SK-N-SH (cell line): ENCODE measurements around the gene MOCS3. TPM values are rescaled to one million over a fixed set of nuclear protein-coding genes. Genes with fewer than 3 reads are reported as not detected.

ENCODE experiments used
- CTCF ChIA-PET: fragments of 300-600, 350-600 bp; formaldehyde crosslinking; extraction: SDS; loops from one replicate; lab custom pipeline; 2021; lab: Yijun Ruan, JAX
- POLR2A ChIA-PET: fragments of 350-600 bp; sonication (Branson Sonifier 250); formaldehyde crosslinking; extraction: SDS; loops from one replicate; lab custom pipeline; 2020; ENCODE audit warnings: antibody characterized with exemption, inconsistent platforms; lab: Yijun Ruan, JAX
- DNase-seq: peaks from one replicate; pipeline ENCODE4 v3.0.0; 2012
- H2AFZ ChIP-seq: fragments of 200-600 bp; sonication (generic); 2 replicates; pipeline ENCODE4 v1.8.1; 2016; ENCODE audit warnings: antibody characterized with exemption, mild to moderate bottlenecking, low read depth
- H3F3A ChIP-seq: fragments of 200-600 bp; sonication (generic); replicated peaks from 2 replicates; pipeline ENCODE3; 2016; ENCODE audit warnings: antibody characterized with exemption, mild to moderate bottlenecking; ENCODE audit not compliant: insufficient read depth
- H3K27ac ChIP-seq, 2 experiments: fragments of 200-500 bp in 1 of 2; fragments of 200-600 bp in 1 of 2; sonication (Bioruptor generic) in 1 of 2; sonication (generic), shearing (Covaris generic) in 1 of 2; 2 replicates each; pipeline versions ENCODE4 v1.5.1 to v1.6.1; 2014 to 2016; ENCODE audit warnings: low read depth in 2 of 2, inconsistent platforms in 1 of 2, low read length in 1 of 2, mild to moderate bottlenecking in 1 of 2, mixed read lengths in 1 of 2
- H3K27me3 ChIP-seq: fragments of 200-600 bp; sonication (generic), shearing (Covaris generic); 2 replicates; pipeline ENCODE4 v1.6.1; 2016; ENCODE audit warnings: mixed run types; ENCODE audit not compliant: insufficient read depth
- H3K36me3 ChIP-seq, 2 experiments: fragments of 200-500 bp in 1 of 2; fragments of 200-600 bp in 1 of 2; sonication (Bioruptor generic) in 1 of 2; sonication (generic) in 1 of 2; replicated peaks in 1 of 2; 2 replicates each; pipeline versions ENCODE3 to v1.5.1; 2014 to 2016; ENCODE audit warnings: low read length in 1 of 2, mild to moderate bottlenecking in 1 of 2; ENCODE audit not compliant: insufficient read depth in 2 of 2, control insufficient read depth in 1 of 2
- H3K4me1 ChIP-seq, 2 experiments: fragments of 200-500 bp in 1 of 2; fragments of 200-600 bp in 1 of 2; sonication (Bioruptor generic) in 1 of 2; sonication (generic), shearing (Covaris generic) in 1 of 2; 2 replicates each; pipeline versions ENCODE4 v1.5.1 to v1.6.1; 2014 to 2016; ENCODE audit warnings: low read depth in 1 of 2, low read length in 1 of 2, mixed run types in 1 of 2; ENCODE audit not compliant: insufficient read depth in 2 of 2, control insufficient read depth in 1 of 2
- H3K4me2 ChIP-seq: fragments of 200-600 bp; sonication (generic), shearing (Covaris generic); 2 replicates; pipeline ENCODE4 v1.6.1; 2017; ENCODE audit warnings: mixed run types
- H3K4me3 ChIP-seq, 2 experiments: fragments of 200-500 bp in 1 of 2; fragments of 200-600 bp in 1 of 2; sonication (Bioruptor generic) in 1 of 2; sonication (generic), shearing (Covaris generic) in 1 of 2; 2 replicates each; pipeline versions ENCODE4 v1.5.1 to v1.8.1; 2014 to 2016; ENCODE audit warnings: low read depth in 2 of 2, inconsistent platforms in 1 of 2, low read length in 1 of 2, mild to moderate bottlenecking in 1 of 2, mixed read lengths in 1 of 2, moderate library complexity in 1 of 2
- H3K79me2 ChIP-seq: fragments of 200-600 bp; sonication (generic); 2 replicates; pipeline ENCODE4 v1.8.1; 2017; ENCODE audit warnings: mild to moderate bottlenecking; ENCODE audit not compliant: insufficient read depth
- H3K9ac ChIP-seq: fragments of 200-600 bp; sonication (generic); 2 replicates; pipeline ENCODE4 v1.6.1; 2017; ENCODE audit warnings: mixed run types
- H3K9me2 ChIP-seq: fragments of 200-600 bp; sonication (generic); 2 replicates; pipeline ENCODE4 v1.6.1; 2017; ENCODE audit warnings: mixed run types
- H3K9me3 ChIP-seq: fragments of 200-600 bp; sonication (generic); 2 replicates; pipeline ENCODE4 v1.6.1; 2017; ENCODE audit warnings: mixed run types, mild to moderate bottlenecking, moderate library complexity
- H4K20me1 ChIP-seq: fragments of 200-600 bp; sonication (generic); 2 replicates; pipeline ENCODE4 v1.6.1; 2017; ENCODE audit warnings: mild to moderate bottlenecking, mixed run types; ENCODE audit not compliant: insufficient read depth
- CHD2 ChIP-seq: fragments of 150-350 bp; IDR thresholded peaks from 2 replicates; pipeline ENCODE4 v1.6.1; 2018; ENCODE audit warnings: low read length; ENCODE audit not compliant: partially characterized antibody
- ELF1 ChIP-seq: IDR thresholded peaks from 2 replicates; pipeline ENCODE4 v1.4.0; 2012
- EP300 ChIP-seq, 2 experiments: IDR thresholded peaks; 2 replicates each; pipeline versions ENCODE4 v1.4.0 to v1.6.1; 2012; ENCODE audit warnings: borderline replicate concordance in 1 of 2, low read depth in 1 of 2, low read length in 1 of 2
- FOSL2 ChIP-seq: IDR thresholded peaks from 2 replicates; pipeline ENCODE4 v1.4.0; 2012; ENCODE audit warnings: low read depth, mild to moderate bottlenecking, moderate library complexity, borderline replicate concordance
- FOXJ3 ChIP-seq: sonication (generic); formaldehyde crosslinking; IDR thresholded peaks from 2 replicates; pipeline ENCODE4 v1.5.1; 2020; ENCODE audit warnings: mild to moderate bottlenecking, missing genetic modification reagents
- GABPA ChIP-seq: IDR thresholded peaks from 2 replicates; pipeline ENCODE4 v1.4.0; 2012; ENCODE audit warnings: low read depth, mild to moderate bottlenecking
- GATA2 ChIP-seq: sonication (generic); formaldehyde crosslinking; IDR thresholded peaks from 2 replicates; pipeline ENCODE4 v1.5.0; 2020; ENCODE audit warnings: mild to moderate bottlenecking, missing genetic modification reagents
- JUND ChIP-seq: IDR thresholded peaks from 2 replicates; pipeline ENCODE4 v1.4.0; 2012
- MXI1 ChIP-seq: IDR thresholded peaks from 2 replicates; pipeline ENCODE4 v1.6.1; 2012; ENCODE audit warnings: mild to moderate bottlenecking, low read depth, low read length, improper control_type of control experiment
- NFIC ChIP-seq: IDR thresholded peaks from 2 replicates; pipeline ENCODE4 v1.4.0; 2012; ENCODE audit warnings: borderline replicate concordance
- POLR2AphosphoS5 ChIP-seq: IDR thresholded peaks from 2 replicates; pipeline ENCODE4 v1.6.1; 2012; ENCODE audit warnings: low read depth, low read length
- RAD21 ChIP-seq: IDR thresholded peaks from 2 replicates; pipeline ENCODE4 v1.6.1; 2012; ENCODE audit warnings: mild to moderate bottlenecking, low read length
- RFX5 ChIP-seq: IDR thresholded peaks from 2 replicates; pipeline ENCODE4 v1.6.1; 2012; ENCODE audit warnings: mild to moderate bottlenecking, improper control_type of control experiment, low read length
- TEAD4 ChIP-seq: IDR thresholded peaks from 2 replicates; pipeline ENCODE4 v1.4.0; 2012; ENCODE audit warnings: mild to moderate bottlenecking, borderline replicate concordance; ENCODE audit not compliant: insufficient read depth
- WGBS: methylation state at CpG from one replicate; pipeline ENCODE4 v1.1.6; 2017; ENCODE audit warnings: low lambda C conversion rate; 5-methylcytosine and 5-hydroxymethylcytosine counted together
- polyA plus RNA-seq, 3 experiments: library from polyadenylated mRNA; depleted of rRNA; stranded (reverse); fragments of >200 nt; gene quantifications; 2 replicates each; pipeline ENCODE4 v1.2.3, GENCODE V29; 2012
- TF ChIP-seq, protein P1 (sequence below): fragments of 200-600 bp; sonication (generic); IDR thresholded peaks from 2 replicates; pipeline ENCODE4 v1.6.1; 2017; ENCODE audit warnings: antibody characterized with exemption, mild to moderate bottlenecking, moderate library complexity
- TF ChIP-seq, protein P2 (sequence below): fragments of 150-350 bp; IDR thresholded peaks from 2 replicates; pipeline ENCODE4 v1.6.1; 2017; ENCODE audit warnings: antibody characterized with exemption, low read length, low read depth, borderline replicate concordance
- TF ChIP-seq, protein P3 (sequence below): IDR thresholded peaks from 2 replicates; pipeline ENCODE4 v1.6.1; 2012; ENCODE audit warnings: mild to moderate bottlenecking, low read depth, low read length, moderate library complexity
- TF ChIP-seq, protein P4 (sequence below): IDR thresholded peaks from 2 replicates; pipeline ENCODE4; 2012

The MOCS3 gene
- polyA plus RNA-seq, 1 of the 3 experiments (the other 2 are of a cell fraction), result 4.0 TPM

DNA sequence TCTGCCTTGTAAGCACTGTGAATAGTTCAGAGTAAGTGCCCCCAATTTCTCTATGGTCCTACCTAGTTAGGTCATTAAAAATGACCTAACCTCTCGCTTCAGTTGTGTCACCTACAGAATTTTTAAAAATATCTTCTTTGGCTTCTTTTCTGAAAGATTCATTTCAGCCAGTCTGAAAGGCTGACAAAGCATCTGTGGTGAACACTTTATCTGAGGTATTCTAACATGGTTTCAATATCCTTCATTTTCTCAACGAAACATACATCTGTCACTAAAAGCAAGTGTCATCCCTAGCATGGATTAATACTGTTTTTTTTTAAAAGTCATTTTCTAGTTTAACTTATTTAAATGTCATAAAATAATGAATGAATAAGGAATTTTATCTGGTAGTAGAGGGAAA is 5.4 kb upstream of the MOCS3 start:
- TF ChIP-seq GABPA (no peak), EP300 (IDR thresholded peaks at IDR 0.05; ENCODE audit: borderline replicate concordance in 1 of 2, low read depth in 1 of 2, low read length in 1 of 2) (no peak), NFIC (no peak), GATA2 (CRISPR knock-in tag) (no peak), RFX5 (no peak)
- Histone ChIP-seq H2AFZ (no peak overlapping the region), H3K9me2 (no peaks in the 10 kb centered on the region), H3K36me3 (peaks cover 58 to 64% of the 10 kb centered on the region in 2 experiments), H3K79me2 (peaks cover 98% of the 10 kb centered on the region), H3K27me3 (no peaks in the 10 kb centered on the region), H4K20me1 (peaks cover 47% of the 10 kb centered on the region), H3K9me3 (no peaks in the 10 kb centered on the region), H3K4me2 (no peak overlapping the region), H3K4me1 (peaks cover 7 to 10% of the 10 kb centered on the region in 2 experiments; a peak in 3 of 4 replicates), H3K4me3 (no peak overlapping the region), H3K27ac (no peak overlapping the region), H3K9ac (no peak overlapping the region), H3F3A (no peaks in the 10 kb centered on the region)
- ChIA-PET CTCF (no interaction called here), POLR2A (no interaction called here)
- no peak for DNase-seq
- 96% methylated on average over 2 of the region's 2 CpGs for whole genome bisulfite sequencing

DNA sequence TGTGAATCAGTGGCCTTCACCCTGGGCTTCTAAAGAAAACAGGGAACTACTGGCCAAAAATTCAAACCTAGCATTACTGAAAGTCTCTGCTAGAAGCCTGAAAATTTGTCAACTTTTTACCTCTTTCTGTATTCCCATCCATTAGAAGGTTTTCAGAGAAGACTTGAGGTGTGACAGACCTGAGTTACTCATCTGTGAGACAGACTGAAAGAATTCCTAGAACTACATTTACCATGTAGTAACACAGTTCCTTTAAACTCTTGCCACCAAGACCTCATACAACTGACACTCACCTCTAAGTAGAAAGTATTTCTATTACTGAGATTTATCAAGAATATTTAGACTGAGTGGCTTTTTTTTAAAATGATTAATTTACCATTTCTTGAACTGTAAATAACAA is 4.8 kb upstream of the MOCS3 start:
- H3F3A ChIP-seq, result no peaks in the 10 kb centered on the region
- ChIA-PET CTCF (no interaction called here), POLR2A (no interaction called here)
- H3K9me2 ChIP-seq, result no peaks in the 10 kb centered on the region
- no peak overlapping the region for H3K4me2 ChIP-seq
- H3K9me3 ChIP-seq, result no peaks in the 10 kb centered on the region
- no peak overlapping the region for H3K9ac ChIP-seq
- no peak overlapping the region for H3K27ac ChIP-seq
- no peak overlapping the region for H2AFZ ChIP-seq
- peaks cover 55 to 58% of the 10 kb centered on the region in 2 experiments for H3K36me3 ChIP-seq
- peaks cover 96% of the 10 kb centered on the region for H3K79me2 ChIP-seq
- no peak for DNase-seq
- no peak overlapping the region for H3K4me3 ChIP-seq
- H4K20me1 ChIP-seq, result peaks cover 47% of the 10 kb centered on the region
- no peak for TF ChIP-seq ELF1
- TF ChIP-seq RAD21, result no peak
- no peak for TF ChIP-seq GATA2 (CRISPR knock-in tag)
- TF ChIP-seq GABPA, result no peak
- TF ChIP-seq, protein P1, sequence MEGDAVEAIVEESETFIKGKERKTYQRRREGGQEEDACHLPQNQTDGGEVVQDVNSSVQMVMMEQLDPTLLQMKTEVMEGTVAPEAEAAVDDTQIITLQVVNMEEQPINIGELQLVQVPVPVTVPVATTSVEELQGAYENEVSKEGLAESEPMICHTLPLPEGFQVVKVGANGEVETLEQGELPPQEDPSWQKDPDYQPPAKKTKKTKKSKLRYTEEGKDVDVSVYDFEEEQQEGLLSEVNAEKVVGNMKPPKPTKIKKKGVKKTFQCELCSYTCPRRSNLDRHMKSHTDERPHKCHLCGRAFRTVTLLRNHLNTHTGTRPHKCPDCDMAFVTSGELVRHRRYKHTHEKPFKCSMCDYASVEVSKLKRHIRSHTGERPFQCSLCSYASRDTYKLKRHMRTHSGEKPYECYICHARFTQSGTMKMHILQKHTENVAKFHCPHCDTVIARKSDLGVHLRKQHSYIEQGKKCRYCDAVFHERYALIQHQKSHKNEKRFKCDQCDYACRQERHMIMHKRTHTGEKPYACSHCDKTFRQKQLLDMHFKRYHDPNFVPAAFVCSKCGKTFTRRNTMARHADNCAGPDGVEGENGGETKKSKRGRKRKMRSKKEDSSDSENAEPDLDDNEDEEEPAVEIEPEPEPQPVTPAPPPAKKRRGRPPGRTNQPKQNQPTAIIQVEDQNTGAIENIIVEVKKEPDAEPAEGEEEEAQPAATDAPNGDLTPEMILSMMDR, result no peak
- TF ChIP-seq, protein P2, sequence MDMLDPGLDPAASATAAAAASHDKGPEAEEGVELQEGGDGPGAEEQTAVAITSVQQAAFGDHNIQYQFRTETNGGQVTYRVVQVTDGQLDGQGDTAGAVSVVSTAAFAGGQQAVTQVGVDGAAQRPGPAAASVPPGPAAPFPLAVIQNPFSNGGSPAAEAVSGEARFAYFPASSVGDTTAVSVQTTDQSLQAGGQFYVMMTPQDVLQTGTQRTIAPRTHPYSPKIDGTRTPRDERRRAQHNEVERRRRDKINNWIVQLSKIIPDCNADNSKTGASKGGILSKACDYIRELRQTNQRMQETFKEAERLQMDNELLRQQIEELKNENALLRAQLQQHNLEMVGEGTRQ, result no peak
- no peak for TF ChIP-seq POLR2AphosphoS5
- TF ChIP-seq FOXJ3 (CRISPR knock-in tag), result no peak
- no peak for TF ChIP-seq EP300 (IDR thresholded peaks at IDR 0.05; ENCODE audit: borderline replicate concordance in 1 of 2, low read depth in 1 of 2, low read length in 1 of 2)
- TF ChIP-seq, protein P3, sequence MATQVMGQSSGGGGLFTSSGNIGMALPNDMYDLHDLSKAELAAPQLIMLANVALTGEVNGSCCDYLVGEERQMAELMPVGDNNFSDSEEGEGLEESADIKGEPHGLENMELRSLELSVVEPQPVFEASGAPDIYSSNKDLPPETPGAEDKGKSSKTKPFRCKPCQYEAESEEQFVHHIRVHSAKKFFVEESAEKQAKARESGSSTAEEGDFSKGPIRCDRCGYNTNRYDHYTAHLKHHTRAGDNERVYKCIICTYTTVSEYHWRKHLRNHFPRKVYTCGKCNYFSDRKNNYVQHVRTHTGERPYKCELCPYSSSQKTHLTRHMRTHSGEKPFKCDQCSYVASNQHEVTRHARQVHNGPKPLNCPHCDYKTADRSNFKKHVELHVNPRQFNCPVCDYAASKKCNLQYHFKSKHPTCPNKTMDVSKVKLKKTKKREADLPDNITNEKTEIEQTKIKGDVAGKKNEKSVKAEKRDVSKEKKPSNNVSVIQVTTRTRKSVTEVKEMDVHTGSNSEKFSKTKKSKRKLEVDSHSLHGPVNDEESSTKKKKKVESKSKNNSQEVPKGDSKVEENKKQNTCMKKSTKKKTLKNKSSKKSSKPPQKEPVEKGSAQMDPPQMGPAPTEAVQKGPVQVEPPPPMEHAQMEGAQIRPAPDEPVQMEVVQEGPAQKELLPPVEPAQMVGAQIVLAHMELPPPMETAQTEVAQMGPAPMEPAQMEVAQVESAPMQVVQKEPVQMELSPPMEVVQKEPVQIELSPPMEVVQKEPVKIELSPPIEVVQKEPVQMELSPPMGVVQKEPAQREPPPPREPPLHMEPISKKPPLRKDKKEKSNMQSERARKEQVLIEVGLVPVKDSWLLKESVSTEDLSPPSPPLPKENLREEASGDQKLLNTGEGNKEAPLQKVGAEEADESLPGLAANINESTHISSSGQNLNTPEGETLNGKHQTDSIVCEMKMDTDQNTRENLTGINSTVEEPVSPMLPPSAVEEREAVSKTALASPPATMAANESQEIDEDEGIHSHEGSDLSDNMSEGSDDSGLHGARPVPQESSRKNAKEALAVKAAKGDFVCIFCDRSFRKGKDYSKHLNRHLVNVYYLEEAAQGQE, result no peak
- TF ChIP-seq MXI1, result no peak
- no peak for TF ChIP-seq CHD2
- no peak for TF ChIP-seq TEAD4
- TF ChIP-seq, protein P4, sequence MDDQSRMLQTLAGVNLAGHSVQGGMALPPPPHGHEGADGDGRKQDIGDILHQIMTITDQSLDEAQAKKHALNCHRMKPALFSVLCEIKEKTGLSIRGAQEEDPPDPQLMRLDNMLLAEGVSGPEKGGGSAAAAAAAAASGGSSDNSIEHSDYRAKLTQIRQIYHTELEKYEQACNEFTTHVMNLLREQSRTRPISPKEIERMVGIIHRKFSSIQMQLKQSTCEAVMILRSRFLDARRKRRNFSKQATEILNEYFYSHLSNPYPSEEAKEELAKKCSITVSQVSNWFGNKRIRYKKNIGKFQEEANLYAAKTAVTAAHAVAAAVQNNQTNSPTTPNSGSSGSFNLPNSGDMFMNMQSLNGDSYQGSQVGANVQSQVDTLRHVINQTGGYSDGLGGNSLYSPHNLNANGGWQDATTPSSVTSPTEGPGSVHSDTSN, result no peak
- no peak for TF ChIP-seq FOSL2
- no peak for TF ChIP-seq JUND
- H3K4me1 ChIP-seq, result peaks cover 7 to 10% of the 10 kb centered on the region in 2 experiments; a peak in 3 of 4 replicates
- no peaks in the 10 kb centered on the region for H3K27me3 ChIP-seq
